Heart left ventricle (tissue), 16 donors: ENCODE data around the gene ROBO1. TPM values are rescaled to one million over a fixed set of nuclear protein-coding genes. Genes with fewer than 3 reads are reported as not detected.

Source experiments
- ATAC-seq, 4 donors: fragments of 200-7000 bp; cut with Tn5 transposase; one replicate each; pipeline ENCODE4 v1.9.1; 2020 to 2022; ENCODE audit warnings: moderate library complexity in 4 of 4, mild to moderate bottlenecking in 3 of 4, moderate number of reproducible peaks in 1 of 4
- DNase-seq, 5 donors: peaks; one replicate each; pipeline ENCODE4 v3.0.0-alpha.2; 2020
- H3K27ac ChIP-seq, 12 donors: fragments of 200-600 bp; sonication (generic) in 4 of 12; one replicate each; pipeline versions ENCODE4 v1.5.0 to v1.8.0; 2016 to 2022; ENCODE audit warnings: mild to moderate bottlenecking in 2 of 12
- H3K27me3 ChIP-seq, 9 donors: fragments of 200-600 bp; sonication (generic) in 2 of 9; one replicate each; pipeline versions ENCODE4 v1.5.1 to v1.8.0; 2016 to 2022; ENCODE audit warnings: mild to moderate bottlenecking in 3 of 9
- H3K36me3 ChIP-seq, 9 donors: fragments of 200-600 bp; sonication (generic) in 2 of 9; one replicate each; pipeline versions ENCODE4 v1.5.0 to v1.8.0; 2018 to 2022; ENCODE audit warnings: mild to moderate bottlenecking in 2 of 9
- H3K4me1 ChIP-seq, 12 donors: fragments of 200-600 bp; sonication (generic) in 4 of 12; one replicate each; pipeline versions ENCODE4 v1.5.0 to v1.8.0; 2016 to 2022; ENCODE audit warnings: mild to moderate bottlenecking in 3 of 12
- H3K4me3 ChIP-seq, 12 donors: fragments of 200-600 bp; sonication (generic) in 4 of 12; one replicate each; pipeline versions ENCODE4 v1.5.0 to v1.8.0; 2017 to 2022; ENCODE audit warnings: mild to moderate bottlenecking in 9 of 12, moderate library complexity in 4 of 12
- H3K9me3 ChIP-seq, 12 donors: fragments of 200-600 bp; sonication (generic) in 4 of 12; one replicate each; pipeline versions ENCODE4 v1.5.0 to v1.8.0; 2016 to 2022; ENCODE audit warnings: mild to moderate bottlenecking in 1 of 12
- POLR2A ChIP-seq, 2 donors: fragments of 450-650 bp; IDR thresholded peaks; one replicate each; pipeline ENCODE4 v1.6.1; 2017; ENCODE audit warnings: antibody characterized with exemption in 2 of 2, mild to moderate bottlenecking in 2 of 2, moderate library complexity in 2 of 2
- WGBS, 4 donors: extraction: QIAGEN DNeasy Blood & Tissue Kit in 2 of 4; methylation state at CpG; one replicate each; pipeline versions ENCODE4 v1.1.5 to v1.1.7; 2013 to 2018; 5-methylcytosine and 5-hydroxymethylcytosine counted together
- intact Hi-C, 10 donors: fragments of 100-400 bp; cut with DNase I; formaldehyde crosslinking; loops; one replicate each; pipeline versions ENCODE4 v1.11.1 to v1.14.2; 2022
- polyA plus RNA-seq, 2 donors: library from polyadenylated mRNA; stranded (reverse); fragments of 200-250 nt; gene quantifications; one replicate each; pipeline ENCODE4 v1.2.3, GENCODE V29; 2013
- total RNA-seq, 9 donors: library from RNA; depleted of rRNA in 2 of 9; stranded (reverse); fragments of >200 nt in 2 of 9; fragmentation: NEBNext Ultra II Directional in 3 of 9; extraction: Animal tissue kit (Norgen Biotek cat#: 25700) in 3 of 9; gene quantifications; one replicate each; pipeline versions ENCODE4 v1.1.0 to v1.2.4, GENCODE V29; 2016 to 2023
- TF ChIP-seq, protein P1 (sequence below), 12 donors: fragments of 200-600 bp; sonication (generic) in 4 of 12; IDR thresholded peaks; one replicate each; pipeline versions ENCODE4 v1.5.0 to v1.8.0; 2018 to 2022; ENCODE audit warnings: antibody characterized with exemption in 12 of 12, mild to moderate bottlenecking in 5 of 12
- donor health status: ischemic (EF 13 %, LVEDD 7.1; RV severe dilation, severe dysfunction).
- donor health status: healthy with polysubstance abuse.
- donor health status: DM: no; HTN: yes; CAD: no.
- donor health status: DM: no; HTN: no; CAD: no.
- donor health status: ischemic (EF 25% LVEDD 6.9; RV normal size, moderate dysfunction).
- donor health status: ischemic (EF 25% LVEDD 5.7; RV mildly dilated, moderate dysfunction).
- donor health status: healthy.
- donor health status: DM: yes; HTN: yes; CAD: no.
- donor health status: ischemic (EF 35%, LVEDD 5.7; RV mildly dilated, moderate dysfunction).
- donor health status: nonischemic (EF 11% LVEDD 7.7; RV severe dilation, severe dysfunction).
- donor health status: DM: yes; HTN: yes; CAD: no.
- donor health status: PGD.
- donor health status: ischemic (EF 29% LVEDD 5.4; RV normal size, mild dysfunction).
- donor health status: nonischemic (EF 23%, LVEDD 6.1; RV moderate dilation, normal function).

Gene ROBO1
- total and polyA plus RNA-seq, 11 donors, result 1.4 to 14.8 (median 5.7) TPM

DNA sequence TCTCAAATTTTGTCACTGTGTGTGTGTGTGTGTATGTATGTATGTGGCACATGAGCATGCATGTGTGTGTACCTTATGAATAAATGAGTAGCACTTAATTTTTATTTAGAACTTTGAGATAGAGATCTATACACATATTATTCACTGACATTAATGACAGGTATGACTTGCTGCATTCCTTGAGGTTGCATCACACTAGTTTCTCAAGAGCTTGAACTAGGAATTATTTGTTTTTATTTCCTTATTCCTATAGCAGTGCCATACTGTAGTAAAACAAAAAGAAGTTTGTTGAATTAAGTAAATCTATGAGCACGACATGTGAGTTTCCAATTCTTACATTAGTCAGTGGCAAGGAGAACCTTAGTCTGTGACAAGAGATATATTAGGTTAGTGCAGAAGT is 943.9 kb downstream of the ROBO1 start:
- no peak for ATAC-seq
- 81 to 92% (median 85%) methylated on average over 1 of the region's 1 CpG for WGBS, 4 donors
- peaks cover 0 to 5% (median 0%) of the 10 kb centered on the region in 12 donors for H3K9me3 ChIP-seq

DNA sequence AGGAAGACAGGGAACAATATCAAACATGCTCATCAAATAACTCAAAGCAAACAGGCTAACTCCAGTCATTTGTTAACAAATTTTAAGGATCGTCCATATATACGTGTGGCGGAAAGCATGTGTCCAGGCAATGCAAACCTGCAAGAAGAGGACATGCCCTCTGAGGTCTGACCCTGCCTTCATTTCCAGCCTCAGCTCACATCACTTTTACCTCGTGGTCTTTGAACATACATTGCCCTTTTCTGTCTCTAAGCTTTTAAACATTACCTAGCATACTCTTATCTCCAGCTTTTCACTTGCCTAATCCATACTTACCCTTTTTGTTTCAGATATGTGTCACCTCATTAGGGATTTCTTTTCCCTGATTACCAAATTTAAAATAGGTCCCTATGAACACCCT is 944.4 kb downstream of the ROBO1 start:
- TF ChIP-seq, protein P1, sequence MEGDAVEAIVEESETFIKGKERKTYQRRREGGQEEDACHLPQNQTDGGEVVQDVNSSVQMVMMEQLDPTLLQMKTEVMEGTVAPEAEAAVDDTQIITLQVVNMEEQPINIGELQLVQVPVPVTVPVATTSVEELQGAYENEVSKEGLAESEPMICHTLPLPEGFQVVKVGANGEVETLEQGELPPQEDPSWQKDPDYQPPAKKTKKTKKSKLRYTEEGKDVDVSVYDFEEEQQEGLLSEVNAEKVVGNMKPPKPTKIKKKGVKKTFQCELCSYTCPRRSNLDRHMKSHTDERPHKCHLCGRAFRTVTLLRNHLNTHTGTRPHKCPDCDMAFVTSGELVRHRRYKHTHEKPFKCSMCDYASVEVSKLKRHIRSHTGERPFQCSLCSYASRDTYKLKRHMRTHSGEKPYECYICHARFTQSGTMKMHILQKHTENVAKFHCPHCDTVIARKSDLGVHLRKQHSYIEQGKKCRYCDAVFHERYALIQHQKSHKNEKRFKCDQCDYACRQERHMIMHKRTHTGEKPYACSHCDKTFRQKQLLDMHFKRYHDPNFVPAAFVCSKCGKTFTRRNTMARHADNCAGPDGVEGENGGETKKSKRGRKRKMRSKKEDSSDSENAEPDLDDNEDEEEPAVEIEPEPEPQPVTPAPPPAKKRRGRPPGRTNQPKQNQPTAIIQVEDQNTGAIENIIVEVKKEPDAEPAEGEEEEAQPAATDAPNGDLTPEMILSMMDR (IDR thresholded peaks at IDR 0.05), result no peak
- TF ChIP-seq POLR2A (IDR thresholded peaks at IDR 0.05), result no peak
- 84 to 90% (median 87%) methylated on average over 4 of the region's 4 CpGs for WGBS, 4 donors
- H3K27ac ChIP-seq, result peak overlapping the region in 3 of 12 donors; percentile 20 to 49 (median 37)

More for the DNA sequence above, 943.9 kb downstream of the ROBO1 start:
- Histone ChIP-seq H3K4me3 (no peak overlapping the region), H3K27me3 (no peaks in the 10 kb centered on the region), H3K36me3 (no peaks in the 10 kb centered on the region), H3K4me1 (peaks cover 0 to 14% (median 0%) of the 10 kb centered on the region in 12 donors), H3K27ac (peak overlapping the region in 1 of 12 donors; percentile 20)
- no peak for DNase-seq
- TF ChIP-seq POLR2A (IDR thresholded peaks at IDR 0.05), result no peak
- TF ChIP-seq, protein P1 (IDR thresholded peaks at IDR 0.05), result no peak
- intact Hi-C loops, result no loop called here

DNA sequence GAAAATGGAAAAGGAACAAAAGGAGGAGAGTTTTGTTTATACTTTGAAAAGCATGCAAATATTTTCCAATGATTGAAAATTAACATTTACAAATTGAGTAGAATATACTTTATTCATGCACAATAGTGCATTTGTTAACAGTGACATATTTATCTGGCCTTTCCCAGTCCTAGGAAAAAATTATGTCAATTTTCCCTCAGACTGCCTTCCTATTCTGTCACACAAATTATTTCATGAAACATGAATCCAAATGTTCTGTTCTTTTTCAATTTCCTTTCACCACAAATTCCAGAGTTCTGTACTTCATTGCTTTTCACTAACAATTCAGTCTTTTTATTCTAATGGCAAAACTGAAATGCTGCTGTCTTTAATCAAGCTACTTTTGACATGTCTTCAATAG is 945.1 kb downstream of the ROBO1 start:
- H3K27me3 ChIP-seq, result no peaks in the 10 kb centered on the region
- intact Hi-C loops, result no loop called here
- peak overlapping the region in 4 of 12 donors; percentile 41 to 67 (median 54) for H3K27ac ChIP-seq
- ATAC-seq (peak in 1 of 4 donors; percentile 47), DNase-seq (no peak)
- no peak overlapping the region for H3K4me3 ChIP-seq
- TF ChIP-seq POLR2A (IDR thresholded peaks at IDR 0.05), result no peak
- TF ChIP-seq, protein P1 (IDR thresholded peaks at IDR 0.05), result no peak
- H3K36me3 ChIP-seq, result no peaks in the 10 kb centered on the region
- no peaks in the 10 kb centered on the region for H3K9me3 ChIP-seq
- peaks cover 0 to 14% (median 0%) of the 10 kb centered on the region in 12 donors for H3K4me1 ChIP-seq

More for the DNA sequence above, 944.4 kb downstream of the ROBO1 start:
- ATAC-seq (no peak), DNase-seq (no peak)
- H3K4me3 ChIP-seq, result no peak overlapping the region
- peaks cover 0 to 14% (median 0%) of the 10 kb centered on the region in 12 donors for H3K4me1 ChIP-seq
- peaks cover 0 to 5% (median 0%) of the 10 kb centered on the region in 12 donors for H3K9me3 ChIP-seq
- H3K36me3 ChIP-seq, result no peaks in the 10 kb centered on the region
- H3K27me3 ChIP-seq, result no peaks in the 10 kb centered on the region
- intact Hi-C loops, result no loop called here

DNA sequence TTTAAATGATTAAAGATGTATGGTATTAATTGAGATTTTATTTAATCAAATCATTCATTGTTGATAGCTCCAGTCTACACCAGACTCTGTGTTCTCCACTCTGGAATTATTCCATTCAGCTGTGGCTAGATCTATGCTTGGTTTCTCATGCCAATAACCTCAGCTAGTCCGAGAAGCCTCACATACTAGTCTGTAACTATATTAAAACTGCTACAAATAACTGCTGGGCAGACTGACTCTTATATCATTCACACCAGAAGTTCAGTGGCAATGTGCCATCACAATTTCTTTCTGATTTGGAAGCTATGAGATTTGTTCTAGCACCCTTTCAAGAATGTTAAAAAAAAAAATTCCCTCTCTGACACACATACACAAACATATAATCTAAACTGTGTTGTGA is 947.3 kb downstream of the ROBO1 start:
- TF ChIP-seq POLR2A (IDR thresholded peaks at IDR 0.05), result no peak
- TF ChIP-seq, protein P1 (IDR thresholded peaks at IDR 0.05), result no peak
- H3K4me3 ChIP-seq, result no peak overlapping the region
- H3K4me1 ChIP-seq, result peaks cover 0 to 14% (median 0%) of the 10 kb centered on the region in 12 donors
- H3K27ac ChIP-seq, result no peak overlapping the region
- intact Hi-C loops, result no loop called here
- no peaks in the 10 kb centered on the region for H3K36me3 ChIP-seq
- no peaks in the 10 kb centered on the region for H3K9me3 ChIP-seq
- peak in 2 of 4 donors; percentile 43 to 48 for ATAC-seq
- no peaks in the 10 kb centered on the region for H3K27me3 ChIP-seq
- no peak for DNase-seq
- WGBS, 4 donors, result 21 to 35% (median 30%) methylated on average over 1 of the region's 1 CpG
